Measurements from ENCODE around the gene PBX4.
A peak's percentile ranks its signal among the peaks of the same experiment; 100 is the strongest.

Gene PBX4

GRCh38 chr19:19540715-19541515, 77.6 kb downstream of the PBX4 start:
- peak; percentile 73 to 84 (median 79) for DNase-seq (ENCODE audit: low read depth in 2 of 3, low spot score in 1 of 3)

GRCh38 chr19:19540064-19540714, 78.3 kb downstream of the PBX4 start:
- DNase-seq (ENCODE audit: low read depth in 2 of 3, low spot score in 1 of 3): peak; percentile 69 to 80 (median 75)

- DNase-seq (ENCODE audit: low read depth in 2 of 3, low spot score in 1 of 3): no peak
Observed at GRCh38 chr19:19539698-19540063, 78.8 kb downstream of the PBX4 start.

- no peak for DNase-seq (ENCODE audit: low read depth in 2 of 3, low spot score in 1 of 3)
Observed at GRCh38 chr19:19538785-19539166, 79.7 kb downstream of the PBX4 start.

- no peak for DNase-seq (ENCODE audit: low read depth in 2 of 3, low spot score in 1 of 3)
Observed at GRCh38 chr19:19538061-19538784, 80.3 kb downstream of the PBX4 start, which contains the start of gene CILP2. TSS of gene CILP2 (plus strand) at chr19:19538265. CDS start at chr19:19538350, 85 bp downstream.

- DNase-seq (ENCODE audit: low read depth in 2 of 3, low spot score in 1 of 3): no peak
Observed at GRCh38 chr19:19537075-19538048, 81.1 kb downstream of the PBX4 start.

- no peak for DNase-seq (ENCODE audit: low read depth in 2 of 3, low spot score in 1 of 3)
Observed at GRCh38 chr19:19535311-19536191, 82.9 kb downstream of the PBX4 start.

GRCh38 chr19:19534556-19535265, 83.8 kb downstream of the PBX4 start:
- no peak for DNase-seq (ENCODE audit: low read depth in 2 of 3, low spot score in 1 of 3)

GRCh38 chr19:19533841-19534240, 84.6 kb downstream of the PBX4 start:
- DNase-seq (ENCODE audit: low read depth in 2 of 3, low spot score in 1 of 3): no peak

GRCh38 chr19:19532806-19533701, 85.4 kb downstream of the PBX4 start:
- no peak for DNase-seq (ENCODE audit: low read depth in 2 of 3, low spot score in 1 of 3)

- peak; percentile 72 to 85 (median 78) for DNase-seq (ENCODE audit: low read depth in 2 of 3, low spot score in 1 of 3)
Observed at GRCh38 chr19:19531951-19532805, 86.3 kb downstream of the PBX4 start.

- DNase-seq (ENCODE audit: low read depth in 2 of 3, low spot score in 1 of 3): no peak
Observed at GRCh38 chr19:19530889-19531288, 87.6 kb downstream of the PBX4 start.

- no peak for DNase-seq (ENCODE audit: low read depth in 2 of 3, low spot score in 1 of 3)
Observed at GRCh38 chr19:19530423-19530804, 88.1 kb downstream of the PBX4 start.

GRCh38 chr19:19529783-19530422, 88.6 kb downstream of the PBX4 start:
- no peak for DNase-seq (ENCODE audit: low read depth in 2 of 3, low spot score in 1 of 3)

GRCh38 chr19:19528721-19529490, 89.6 kb downstream of the PBX4 start, which contains the start of gene YJEFN3:
TSS of gene YJEFN3 (plus strand) at chr19:19528911. CDS start at chr19:19528933, 22 bp downstream.
- no peak for DNase-seq (ENCODE audit: low read depth in 2 of 3, low spot score in 1 of 3)
